K562 (cell line): ENCODE measurements around the gene NCMAP. TPM values are rescaled to one million over a fixed set of nuclear protein-coding genes. Genes with fewer than 3 reads are reported as not detected.
A peak's percentile ranks its signal among the peaks of the same experiment; 100 is the strongest.

Source experiments
- ATAC-seq: fragments of 200-7000 bp; cut with Tn5 transposase; 3 replicates; pipeline ENCODE4 v1.9.1; 2020; ENCODE audit warnings: moderate library complexity
- BruUV-seq: library from RNA; stranded (reverse); fragments of 400-500 nt; replicated peaks from 2 replicates; lab custom pipeline; 2021; lab: Mats Ljungman, UMichigan
- CTCF ChIA-PET: fragments of 300-600 bp; formaldehyde crosslinking; extraction: SDS; loops from one replicate; lab custom pipeline; 2021; ENCODE audit warnings: low intra/inter-chr PET ratio; lab: Yijun Ruan, JAX
- POLR2A ChIA-PET: fragments of 300-600, 350-650 bp; sonication (Branson Sonifier 250); formaldehyde crosslinking; extraction: SDS; loops from one replicate; lab custom pipeline; 2021; ENCODE audit warnings: antibody characterized with exemption, inconsistent platforms; lab: Yijun Ruan, JAX
- DNase-seq, 4 experiments: peaks; one replicate each; pipeline versions ENCODE4 v3.0.0 to v3.0.0-alpha.2; 2011 to 2018; ENCODE audit warnings: low spot score in 3 of 4, mixed read lengths in 3 of 4; ENCODE audit errors: extremely low read depth in 1 of 4
- FAIRE-seq: peaks from 2 replicates; lab custom pipeline; 2011; peaks lifted over from hg19 to GRCh38; lab: Jason Lieb, UNC
- H2AFZ ChIP-seq: 2 replicates; pipeline ENCODE4 v1.6.0; 2011; ENCODE audit warnings: low read depth, low read length, control low read depth, inconsistent platforms
- H3K27ac ChIP-seq: fragments of 200-600 bp; 3 replicates; pipeline ENCODE4 v1.8.0; 2011; ENCODE audit warnings: low read depth, mild to moderate bottlenecking, control low read depth, inconsistent platforms, low read length, moderate library complexity, mixed read lengths; ENCODE audit errors: extremely low read depth
- H3K27me3 ChIP-seq, 2 experiments: fragments of 300-600 bp in 1 of 2; 2 replicates in 1 of 2; 3 replicates in 1 of 2; pipeline versions ENCODE4 v1.6.0 to v1.8.0; 2011; ENCODE audit warnings: inconsistent platforms in 2 of 2, low read length in 2 of 2, mild to moderate bottlenecking in 1 of 2, mixed read lengths in 1 of 2, moderate library complexity in 1 of 2; ENCODE audit not compliant: control insufficient read depth in 2 of 2, insufficient read depth in 2 of 2
- H3K36me3 ChIP-seq: fragments of 300-600 bp; 3 replicates; pipeline ENCODE4 v1.8.0; 2011; ENCODE audit warnings: mild to moderate bottlenecking, low read length, inconsistent platforms; ENCODE audit not compliant: control insufficient read depth, insufficient read depth
- H3K4me1 ChIP-seq, 2 experiments: fragments of 200-600 bp in 1 of 2; replicated peaks in 1 of 2; 2 replicates in 1 of 2; 3 replicates in 1 of 2; pipeline versions ENCODE4 v1.5.1 to v1.8.0; 2011; ENCODE audit warnings: inconsistent platforms in 2 of 2, low read length in 2 of 2, mild to moderate bottlenecking in 1 of 2, mixed read lengths in 1 of 2, moderate library complexity in 1 of 2; ENCODE audit not compliant: control insufficient read depth in 2 of 2, insufficient read depth in 2 of 2
- H3K4me2 ChIP-seq: 2 replicates; pipeline ENCODE4 v1.6.1; 2011; ENCODE audit warnings: low read length, control low read depth, inconsistent platforms, mixed read lengths; ENCODE audit not compliant: insufficient read depth
- H3K4me3 ChIP-seq: fragments of 200-600 bp; sonication (generic), shearing (Covaris generic); 2 replicates; pipeline ENCODE4 v1.5.1; 2016; ENCODE audit warnings: control low read depth, inconsistent platforms
- H3K79me2 ChIP-seq: fragments of 200-600 bp; 3 replicates; pipeline ENCODE4 v1.8.0; 2011; ENCODE audit warnings: low read length, inconsistent platforms; ENCODE audit not compliant: control insufficient read depth, insufficient read depth
- H3K9ac ChIP-seq, 2 experiments: 2 replicates each; pipeline versions ENCODE4 v1.6.0 to v1.6.1; 2011; ENCODE audit warnings: low read depth in 2 of 2, low read length in 2 of 2, control low read depth in 1 of 2, inconsistent platforms in 1 of 2, mild to moderate bottlenecking in 1 of 2, mixed read lengths in 1 of 2; ENCODE audit not compliant: insufficient read depth in 1 of 2
- H3K9me1 ChIP-seq: one replicate; pipeline ENCODE4 v1.6.0; 2011; ENCODE audit warnings: inconsistent platforms, mild to moderate bottlenecking, low read length, moderate library complexity; ENCODE audit not compliant: control insufficient read depth, insufficient read depth
- H3K9me3 ChIP-seq: replicated peaks from 2 replicates; pipeline ENCODE4 v1.5.1; 2011; ENCODE audit warnings: low read depth, low read length, inconsistent platforms; ENCODE audit not compliant: control insufficient read depth, insufficient read depth
- H4K20me1 ChIP-seq: replicated peaks from 2 replicates; pipeline ENCODE4 v1.6.1; 2011; ENCODE audit warnings: low read length, inconsistent platforms, mixed read lengths; ENCODE audit not compliant: control insufficient read depth, insufficient read depth
- ATF1 ChIP-seq, 2 experiments: fragments of 450-650 bp in 1 of 2; IDR thresholded peaks; 2 replicates each; pipeline ENCODE4 v1.6.1; 2016; ENCODE audit warnings: missing compliant biosample characterization in 1 of 2, missing genetic modification characterization in 1 of 2
- CREB5 ChIP-seq: fragments of 250-450 bp; sonication (Bioruptor Pico); IDR thresholded peaks from 2 replicates; pipeline ENCODE4 v1.5.0; 2020; ENCODE audit warnings: mild to moderate bottlenecking
- FOS ChIP-seq: IDR thresholded peaks from 3 replicates; pipeline ENCODE4 v1.6.1; 2011; ENCODE audit not compliant: insufficient read length; ENCODE audit errors: extremely low read depth
- FOXJ2 ChIP-seq: fragments of 200-800 bp; sonication (Bioruptor generic); IDR thresholded peaks from 2 replicates; pipeline ENCODE4 v1.6.1; 2016; ENCODE audit warnings: missing genetic modification characterization, missing compliant biosample characterization
- MED1 ChIP-seq: sonication (generic); formaldehyde crosslinking; IDR thresholded peaks from 2 replicates; pipeline ENCODE4 v1.8.1; 2023; ENCODE audit warnings: missing genetic modification reagents, borderline replicate concordance
- PCBP2 ChIP-seq: fragments of 200-400 bp; formaldehyde crosslinking; IDR thresholded peaks from 2 replicates; pipeline ENCODE4 v1.6.1; 2018; ENCODE audit warnings: low read length, low read depth, mild to moderate bottlenecking, moderate library complexity; ENCODE audit not compliant: poor library complexity, severe bottlenecking
- PHF21A ChIP-seq: fragments of 450-650 bp; IDR thresholded peaks from 2 replicates; pipeline ENCODE4 v1.6.1; 2017; ENCODE audit warnings: low read depth, borderline replicate concordance
- PML ChIP-seq: IDR thresholded peaks from 2 replicates; pipeline ENCODE4 v1.6.1; 2012; ENCODE audit warnings: low read length, inconsistent platforms
- SIRT6 ChIP-seq: IDR thresholded peaks from one replicate; pipeline ENCODE4 v1.6.1; 2012; ENCODE audit warnings: low read depth, mild to moderate bottlenecking, control low read depth, inconsistent platforms, low read length, moderate library complexity
- TEAD1 ChIP-seq, 2 experiments: fragments of 450-650 bp in 1 of 2; sonication (generic) in 1 of 2; formaldehyde crosslinking; IDR thresholded peaks; 2 replicates each; pipeline versions ENCODE4 v1.4.0 to v1.8.0; 2020 to 2022; ENCODE audit warnings: mild to moderate bottlenecking in 2 of 2, missing genetic modification reagents in 1 of 2
- TEAD4 ChIP-seq, 2 experiments: sonication (generic) in 1 of 2; formaldehyde crosslinking in 1 of 2; IDR thresholded peaks; 2 replicates each; pipeline versions ENCODE4 v1.6.1 to v1.8.0; 2012 to 2022; ENCODE audit warnings: borderline replicate concordance in 1 of 2, inconsistent platforms in 1 of 2, low read length in 1 of 2, mild to moderate bottlenecking in 1 of 2, missing genetic modification reagents in 1 of 2
- XRCC5 ChIP-seq: fragments of 200-400 bp; formaldehyde crosslinking; IDR thresholded peaks from 2 replicates; pipeline ENCODE4 v1.6.1; 2017; ENCODE audit warnings: low read depth, mild to moderate bottlenecking, low read length
- ZNF133 ChIP-seq: fragments of 250-450 bp; sonication (Bioruptor Pico); IDR thresholded peaks from 2 replicates; pipeline ENCODE4 v1.4.0; 2020; ENCODE audit warnings: mild to moderate bottlenecking
- WGBS: fragments of 100-300 bp; shearing (Covaris generic); methylation state at CpG from one replicate; pipeline ENCODE4 v1.1.6; 2016; ENCODE audit warnings: low coverage, mixed read lengths; ENCODE audit not compliant: insufficient coverage; ENCODE audit errors: missing lambda C conversion rate; 5-methylcytosine and 5-hydroxymethylcytosine counted together
- in situ Hi-C: fragments of 300-500 bp; cut with MboI; formaldehyde crosslinking; loops from 4 replicates; pipeline ENCODE4 v1.15.0; 2018; ENCODE audit warnings: inconsistent platforms, mixed read lengths
- intact Hi-C: fragments of 100-400 bp; cut with micrococcal nuclease; formaldehyde crosslinking; loops from 2 replicates; pipeline ENCODE4 v1.14.2; 2022
- polyA plus RNA-seq, 8 experiments: library from polyadenylated mRNA; depleted of rRNA in 4 of 8; stranded (reverse) in 5 of 8; unstranded in 3 of 8; fragments of >200 nt; fragmentation: Nextera tagmentation in 2 of 8; fragmentation: Illumina TruSeq in 1 of 8; extraction: Ambion mirVana in 2 of 8; extraction: Trizol in 1 of 8; gene quantifications; 2 replicates each; pipeline versions ENCODE4 v1.2.1 to v1.2.3, GENCODE V29; 2011 to 2014; ENCODE audit warnings: inconsistent platforms in 1 of 8, missing spikeins in 1 of 8
- total RNA-seq, 7 experiments: library from RNA; depleted of rRNA in 6 of 7; stranded (reverse); fragments of >200 nt in 6 of 7; fragmentation: Illumina TruSeq in 2 of 7; extraction: Trizol in 2 of 7; gene quantifications; 2 replicates each; pipeline versions ENCODE4 v1.2.1 to v1.2.3, GENCODE V29; 2011 to 2021; ENCODE audit warnings: low replicate concordance in 1 of 7
- TF ChIP-seq, protein P1 (sequence below): fragments of 150-350 bp; conservative IDR thresholded peaks from 2 replicates; pipeline ENCODE4 v1.6.1; 2014; ENCODE audit warnings: low read length
- TF ChIP-seq, protein P2 (sequence below): sonication (generic); formaldehyde crosslinking; IDR thresholded peaks from 2 replicates; pipeline ENCODE4 v1.8.1; 2023; ENCODE audit warnings: mild to moderate bottlenecking, missing genetic modification reagents

NCMAP gene
- total and polyA plus RNA-seq, 9 of the 15 experiments (the other 6 are each of a cell fraction or from before 2014, with no cell fraction given) = 0.03 TPM; not detected in 8

- TF ChIP-seq CREB5 (CRISPR knock-in tag) = no peak
Measured at GRCh38 chr1:24535778-24536177, 20.1 kb upstream of the NCMAP start (continued).

- in situ Hi-C loops (no loop called here), intact Hi-C loops (loop anchor here (5.0 kb wide), 1 partner anchor 51 kb away; no protein-coding TSS in a partner anchor)
- no peaks in the 10 kb centered on the region for H4K20me1 ChIP-seq
- DNase-seq (no peak), FAIRE-seq (peak; percentile 19), ATAC-seq (peak; percentile 42)
- peak overlapping the region; percentile 71 for H2AFZ ChIP-seq
- no peaks in the 10 kb centered on the region for H3K36me3 ChIP-seq
- no peaks in the 10 kb centered on the region for H3K9me1 ChIP-seq
- H3K4me2 ChIP-seq = peak overlapping the region; percentile 43; the same call in 1 of the 2 replicates
- H3K27ac ChIP-seq = no peak overlapping the region
- BruUV-seq = no TSS peak
- peaks cover 5 to 12% of the 10 kb centered on the region in 2 experiments; a peak in 4 of 5 replicates for H3K27me3 ChIP-seq
- H3K9ac ChIP-seq = no peak overlapping the region
- H3K4me1 ChIP-seq = peaks cover 5 to 15% of the 10 kb centered on the region in 2 experiments; a peak in 4 of 5 replicates
- ChIA-PET CTCF (no interaction called here), POLR2A (interaction anchor here (0.6 to 1.2 kb wide), 4 partner anchors 10 to 121 kb away, joined by 3 to 4 read pairs (median 3); partner anchors contain the start of gene NIPAL3)
- WGBS = 20% methylated on average over 7 of the region's 7 CpGs
- H3K79me2 ChIP-seq = no peaks in the 10 kb centered on the region
- no peak overlapping the region for H3K4me3 ChIP-seq
- no peaks in the 10 kb centered on the region for H3K9me3 ChIP-seq
- TF ChIP-seq ATF1 (CRISPR knock-in tag; IDR thresholded peaks at IDR 0.05) (no peak), ATF1 (tag; IDR thresholded peaks at IDR 0.05) (peak; percentile 38; the same call in 1 of the 2 replicates), TEAD1 (CRISPR knock-in tag; IDR thresholded peaks at IDR 0.05) (no peak), PHF21A (no peak), XRCC5 (no peak), FOS (no peak), TEAD4 (IDR thresholded peaks at IDR 0.05; ENCODE audit: low read length) (no peak), TEAD4 (CRISPR knock-in tag; IDR thresholded peaks at IDR 0.05; ENCODE audit: borderline replicate concordance) (no peak), SIRT6 (no peak), FOXJ2 (tag) (no peak), MED1 (CRISPR knock-in tag) (no peak), PCBP2 (no peak), ZNF133 (CRISPR knock-in tag) (no peak), PML (no peak)
- TF ChIP-seq, protein P1, sequence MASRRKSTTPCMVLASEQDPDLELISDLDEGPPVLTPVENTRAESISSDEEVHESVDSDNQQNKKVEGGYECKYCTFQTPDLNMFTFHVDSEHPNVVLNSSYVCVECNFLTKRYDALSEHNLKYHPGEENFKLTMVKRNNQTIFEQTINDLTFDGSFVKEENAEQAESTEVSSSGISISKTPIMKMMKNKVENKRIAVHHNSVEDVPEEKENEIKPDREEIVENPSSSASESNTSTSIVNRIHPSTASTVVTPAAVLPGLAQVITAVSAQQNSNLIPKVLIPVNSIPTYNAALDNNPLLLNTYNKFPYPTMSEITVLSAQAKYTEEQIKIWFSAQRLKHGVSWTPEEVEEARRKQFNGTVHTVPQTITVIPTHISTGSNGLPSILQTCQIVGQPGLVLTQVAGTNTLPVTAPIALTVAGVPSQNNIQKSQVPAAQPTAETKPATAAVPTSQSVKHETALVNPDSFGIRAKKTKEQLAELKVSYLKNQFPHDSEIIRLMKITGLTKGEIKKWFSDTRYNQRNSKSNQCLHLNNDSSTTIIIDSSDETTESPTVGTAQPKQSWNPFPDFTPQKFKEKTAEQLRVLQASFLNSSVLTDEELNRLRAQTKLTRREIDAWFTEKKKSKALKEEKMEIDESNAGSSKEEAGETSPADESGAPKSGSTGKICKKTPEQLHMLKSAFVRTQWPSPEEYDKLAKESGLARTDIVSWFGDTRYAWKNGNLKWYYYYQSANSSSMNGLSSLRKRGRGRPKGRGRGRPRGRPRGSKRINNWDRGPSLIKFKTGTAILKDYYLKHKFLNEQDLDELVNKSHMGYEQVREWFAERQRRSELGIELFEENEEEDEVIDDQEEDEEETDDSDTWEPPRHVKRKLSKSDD = no peak
- TF ChIP-seq, protein P2, sequence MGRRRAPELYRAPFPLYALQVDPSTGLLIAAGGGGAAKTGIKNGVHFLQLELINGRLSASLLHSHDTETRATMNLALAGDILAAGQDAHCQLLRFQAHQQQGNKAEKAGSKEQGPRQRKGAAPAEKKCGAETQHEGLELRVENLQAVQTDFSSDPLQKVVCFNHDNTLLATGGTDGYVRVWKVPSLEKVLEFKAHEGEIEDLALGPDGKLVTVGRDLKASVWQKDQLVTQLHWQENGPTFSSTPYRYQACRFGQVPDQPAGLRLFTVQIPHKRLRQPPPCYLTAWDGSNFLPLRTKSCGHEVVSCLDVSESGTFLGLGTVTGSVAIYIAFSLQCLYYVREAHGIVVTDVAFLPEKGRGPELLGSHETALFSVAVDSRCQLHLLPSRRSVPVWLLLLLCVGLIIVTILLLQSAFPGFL (CRISPR knock-in tag) = no peak
Measured at GRCh38 chr1:24536391-24536840, 19.5 kb upstream of the NCMAP start.
